Endothelial cell of umbilical vein (primary cell): Measurements from ENCODE around the gene ULBP3. TPM values are rescaled to one million over a fixed set of nuclear protein-coding genes. Genes with fewer than 3 reads are reported as not detected.

ENCODE experiments used
- BruUV-seq: library from RNA; stranded (reverse); fragments of 400-500 nt; replicated peaks from 2 replicates; lab custom pipeline; 2021; lab: Mats Ljungman, UMichigan
- CTCF ChIA-PET: fragments of 300-600, 350-600 bp; sonication (Branson Sonifier 250); formaldehyde crosslinking; loops from one replicate; lab custom pipeline; 2021; ENCODE audit warnings: antibody characterized with exemption, inconsistent platforms; lab: Charles Lee
- POLR2A ChIA-PET: fragments of 300-600, 350-600 bp; sonication (Branson Sonifier 250); formaldehyde crosslinking; loops from one replicate; lab custom pipeline; 2021; ENCODE audit warnings: antibody characterized with exemption, inconsistent platforms; lab: Charles Lee
- DNase-seq: peaks from one replicate; pipeline ENCODE4 v3.0.0-alpha.2; 2011; ENCODE audit warnings: low read depth, low spot score
- FAIRE-seq: peaks from 2 replicates; lab custom pipeline; 2011; peaks lifted over from hg19 to GRCh38; lab: Jason Lieb, UNC
- H2AFZ ChIP-seq: 2 replicates; pipeline ENCODE4 v1.6.0; 2012; ENCODE audit warnings: low read depth, low read length, control low read depth, inconsistent platforms
- H3K27ac ChIP-seq: 2 replicates; pipeline ENCODE4 v1.5.1; 2011; ENCODE audit warnings: low read depth, mild to moderate bottlenecking, control low read depth, low read length, moderate library complexity; ENCODE audit not compliant: insufficient read depth
- H3K27me3 ChIP-seq, 2 experiments: 2 replicates each; pipeline versions ENCODE4 v1.6.0 to v1.6.1; 2011; ENCODE audit warnings: low read length in 2 of 2, mixed read lengths in 1 of 2; ENCODE audit not compliant: control insufficient read depth in 2 of 2, insufficient read depth in 2 of 2
- H3K36me3 ChIP-seq, 2 experiments: 2 replicates in 1 of 2; 3 replicates in 1 of 2; pipeline ENCODE4 v1.5.1; 2011; ENCODE audit warnings: low read length in 2 of 2, mild to moderate bottlenecking in 1 of 2, moderate library complexity in 1 of 2; ENCODE audit not compliant: control insufficient read depth in 2 of 2, insufficient read depth in 2 of 2; ENCODE audit errors: extremely low read depth in 1 of 2
- H3K4me1 ChIP-seq: 3 replicates; pipeline ENCODE4 v1.5.1; 2011; ENCODE audit warnings: mild to moderate bottlenecking, low read length; ENCODE audit not compliant: control insufficient read depth, insufficient read depth; ENCODE audit errors: extremely low read depth
- H3K4me2 ChIP-seq: 2 replicates; pipeline ENCODE4 v1.6.1; 2011; ENCODE audit warnings: low read length, control low read depth, mixed read lengths; ENCODE audit not compliant: insufficient read depth
- H3K4me3 ChIP-seq, 3 experiments: fragments of 200-600 bp in 1 of 3; sonication (generic), shearing (Covaris generic) in 1 of 3; replicated peaks in 1 of 3; 2 replicates each; pipeline ENCODE4 v1.5.1; 2011 to 2016; ENCODE audit warnings: control low read depth in 3 of 3, low read length in 3 of 3, mild to moderate bottlenecking in 2 of 3, inconsistent platforms in 1 of 3, low read depth in 1 of 3, moderate library complexity in 1 of 3; ENCODE audit not compliant: insufficient read depth in 1 of 3
- H3K79me2 ChIP-seq: 2 replicates; pipeline ENCODE4 v1.6.0; 2012; ENCODE audit warnings: low read length, inconsistent platforms; ENCODE audit not compliant: control insufficient read depth, insufficient read depth
- H3K9ac ChIP-seq: replicated peaks from 2 replicates; pipeline ENCODE3; 2011; ENCODE audit warnings: low read length, control low read depth; ENCODE audit not compliant: insufficient read depth; ENCODE audit errors: extremely low read depth
- H3K9me1 ChIP-seq: replicated peaks from 3 replicates; pipeline ENCODE4 v1.6.0; 2011; ENCODE audit warnings: mild to moderate bottlenecking, low read length; ENCODE audit not compliant: control insufficient read depth, insufficient read depth; ENCODE audit errors: extremely low read depth
- H3K9me3 ChIP-seq: replicated peaks from 2 replicates; pipeline ENCODE4 v1.5.1; 2012; ENCODE audit warnings: low read length, inconsistent platforms; ENCODE audit not compliant: control insufficient read depth, insufficient read depth
- H4K20me1 ChIP-seq: replicated peaks from 2 replicates; pipeline ENCODE3; 2011; ENCODE audit warnings: mild to moderate bottlenecking, low read length; ENCODE audit not compliant: control insufficient read depth, insufficient read depth; ENCODE audit errors: extremely low read depth
- EZH2 ChIP-seq: IDR thresholded peaks from 2 replicates; pipeline ENCODE4 v1.6.1; 2012; ENCODE audit warnings: borderline replicate concordance, low read depth, mild to moderate bottlenecking, moderate library complexity, low read length, inconsistent platforms; ENCODE audit not compliant: severe bottlenecking
- FOS ChIP-seq: IDR thresholded peaks from 2 replicates; pipeline ENCODE4 v1.6.1; 2011; ENCODE audit warnings: mild to moderate bottlenecking, low read length, moderate library complexity, borderline replicate concordance; ENCODE audit not compliant: insufficient read depth
- GATA2 ChIP-seq: IDR thresholded peaks from 2 replicates; pipeline ENCODE4 v1.7.0; 2011; ENCODE audit warnings: low read depth, mild to moderate bottlenecking, moderate library complexity, mixed read lengths, low read length; ENCODE audit not compliant: insufficient read length, insufficient read depth
- JUN ChIP-seq: IDR thresholded peaks from 2 replicates; pipeline ENCODE4 v1.6.1; 2011; ENCODE audit warnings: borderline replicate concordance, low read depth; ENCODE audit not compliant: insufficient read length, insufficient read depth
- MYC ChIP-seq: IDR thresholded peaks from one replicate; pipeline ENCODE4 v1.6.1; 2011; ENCODE audit warnings: mild to moderate bottlenecking, low read depth, low read length
- POLR2A ChIP-seq: IDR thresholded peaks from 2 replicates; pipeline ENCODE4 v1.6.1; 2012; ENCODE audit warnings: low read depth, mild to moderate bottlenecking, control low read depth, low read length
- POLR2AphosphoS5 ChIP-seq: IDR thresholded peaks from 2 replicates; pipeline ENCODE4 v1.6.1; 2012; ENCODE audit warnings: low read depth, mild to moderate bottlenecking, control low read depth, low read length, moderate library complexity; ENCODE audit not compliant: insufficient read depth
- dilution Hi-C: fragments of 300-500 bp; cut with MboI; formaldehyde crosslinking; loops from one replicate; pipeline ENCODE4 v1.15.0; 2019; ENCODE audit warnings: low sequenced_read_pairs; ENCODE audit not compliant: extremely low pct_ligation_motif_present
- intact Hi-C: fragments of 100-400 bp; cut with micrococcal nuclease; formaldehyde crosslinking; loops from one replicate; pipeline ENCODE4 v1.10.0; 2022
- polyA plus RNA-seq, 4 experiments: library from polyadenylated mRNA; depleted of rRNA in 3 of 4; stranded (reverse) in 3 of 4; unstranded in 1 of 4; fragments of >200 nt; gene quantifications; 2 replicates each; pipeline versions ENCODE4 v1.2.1 to v1.2.3, GENCODE V29; 2011 to 2012; ENCODE audit warnings: missing spikeins in 1 of 4
- total RNA-seq: library from RNA; stranded (reverse); gene quantifications from 2 replicates; pipeline ENCODE4 v1.2.3, GENCODE V29; 2021
- TF ChIP-seq, protein P1 (sequence below): IDR thresholded peaks from 2 replicates; pipeline ENCODE4 v1.6.1; 2011; ENCODE audit not compliant: insufficient read depth, insufficient read length
- TF ChIP-seq, protein P2 (sequence below), 2 donors: IDR thresholded peaks; 1 replicate in 1 of 2; 2 replicates in 1 of 2; pipeline ENCODE4 v1.5.1; 2011; ENCODE audit warnings: low read length in 2 of 2, mild to moderate bottlenecking in 2 of 2, moderate library complexity in 2 of 2, control low read depth in 1 of 2, inconsistent platforms in 1 of 2, low read depth in 1 of 2; ENCODE audit not compliant: insufficient read depth in 1 of 2; ENCODE audit errors: extremely low read depth in 1 of 2

ULBP3 gene
- total and polyA plus RNA-seq, 2 donors (not counting 3 experiments of a cell fraction or from before 2014, with no cell fraction given), result 7.1 to 12.8 TPM

DNA sequence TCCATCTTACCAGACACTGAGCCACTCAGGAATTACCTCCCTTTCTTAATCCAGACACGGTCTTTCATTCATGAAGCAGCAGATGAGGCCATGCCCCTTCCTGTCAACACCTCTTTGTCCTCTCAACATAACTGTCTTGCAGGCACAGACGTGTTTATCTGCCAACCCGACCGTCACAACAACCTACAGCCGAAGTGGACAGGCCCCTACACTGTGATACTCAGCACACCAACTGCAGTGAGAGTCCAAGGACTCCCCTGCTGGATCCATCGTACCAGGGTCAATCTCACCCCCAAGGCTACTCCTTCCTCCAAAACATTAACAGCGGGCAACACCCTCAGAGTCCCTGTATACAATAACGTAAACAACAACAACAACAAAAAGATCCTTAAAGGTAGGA, 30.6 kb upstream of the ULBP3 start:
- Histone ChIP-seq H3K9me3 (no peaks in the 10 kb centered on the region), H2AFZ (no peak overlapping the region), H3K9me1 (no peaks in the 10 kb centered on the region), H3K4me2 (no peak overlapping the region), H3K4me3 (no peak overlapping the region), H3K27me3 (peaks cover 2 to 5% of the 10 kb centered on the region in 2 experiments), H4K20me1 (no peaks in the 10 kb centered on the region), H3K4me1 (no peaks in the 10 kb centered on the region), H3K27ac (no peak overlapping the region), H3K9ac (no peak overlapping the region), H3K36me3 (no peaks in the 10 kb centered on the region), H3K79me2 (no peaks in the 10 kb centered on the region)
- intact Hi-C loops, result no loop called here
- dilution Hi-C loops, result no loop called here
- FAIRE-seq, result no peak
- POLR2A ChIA-PET, result no interaction called here
- TF ChIP-seq EZH2, result no peak
- no peak for TF ChIP-seq MYC
- TF ChIP-seq GATA2, result no peak
- TF ChIP-seq POLR2A, result no peak
- TF ChIP-seq, protein P1, sequence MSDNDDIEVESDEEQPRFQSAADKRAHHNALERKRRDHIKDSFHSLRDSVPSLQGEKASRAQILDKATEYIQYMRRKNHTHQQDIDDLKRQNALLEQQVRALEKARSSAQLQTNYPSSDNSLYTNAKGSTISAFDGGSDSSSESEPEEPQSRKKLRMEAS, result no peak
- no peak for TF ChIP-seq JUN
- no peak for TF ChIP-seq FOS
- TF ChIP-seq, protein P2, sequence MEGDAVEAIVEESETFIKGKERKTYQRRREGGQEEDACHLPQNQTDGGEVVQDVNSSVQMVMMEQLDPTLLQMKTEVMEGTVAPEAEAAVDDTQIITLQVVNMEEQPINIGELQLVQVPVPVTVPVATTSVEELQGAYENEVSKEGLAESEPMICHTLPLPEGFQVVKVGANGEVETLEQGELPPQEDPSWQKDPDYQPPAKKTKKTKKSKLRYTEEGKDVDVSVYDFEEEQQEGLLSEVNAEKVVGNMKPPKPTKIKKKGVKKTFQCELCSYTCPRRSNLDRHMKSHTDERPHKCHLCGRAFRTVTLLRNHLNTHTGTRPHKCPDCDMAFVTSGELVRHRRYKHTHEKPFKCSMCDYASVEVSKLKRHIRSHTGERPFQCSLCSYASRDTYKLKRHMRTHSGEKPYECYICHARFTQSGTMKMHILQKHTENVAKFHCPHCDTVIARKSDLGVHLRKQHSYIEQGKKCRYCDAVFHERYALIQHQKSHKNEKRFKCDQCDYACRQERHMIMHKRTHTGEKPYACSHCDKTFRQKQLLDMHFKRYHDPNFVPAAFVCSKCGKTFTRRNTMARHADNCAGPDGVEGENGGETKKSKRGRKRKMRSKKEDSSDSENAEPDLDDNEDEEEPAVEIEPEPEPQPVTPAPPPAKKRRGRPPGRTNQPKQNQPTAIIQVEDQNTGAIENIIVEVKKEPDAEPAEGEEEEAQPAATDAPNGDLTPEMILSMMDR (IDR thresholded peaks at IDR 0.05; ENCODE audit: extremely low read depth in 1 of 2, insufficient read depth in 1 of 2, low read depth in 1 of 2, low read length in 2 of 2), result no peak
- no peak for TF ChIP-seq POLR2AphosphoS5
- DNase-seq, result no peak
- CTCF ChIA-PET, result no interaction called here
- BruUV-seq, result no TSS peak
